DMS153 (cell line): Measurements from ENCODE around the gene NUDCD3.

ENCODE experiments used
- DNase-seq: peaks from one replicate; lab custom pipeline; 2025; lab: John Stamatoyannopoulos, UW

Gene NUDCD3

GRCh38 chr7:44382459-44383265, 107.8 kb downstream of the NUDCD3 start:
- no peak for DNase-seq

- no peak for DNase-seq
Observed at GRCh38 chr7:44381494-44382220, 108.8 kb downstream of the NUDCD3 start.

- no peak for DNase-seq
Observed at GRCh38 chr7:44380831-44381493, 109.5 kb downstream of the NUDCD3 start.

GRCh38 chr7:44380189-44380830, 110.1 kb downstream of the NUDCD3 start:
- DNase-seq: no peak

GRCh38 chr7:44379366-44380188, 110.9 kb downstream of the NUDCD3 start:
- DNase-seq: no peak

DNA sequence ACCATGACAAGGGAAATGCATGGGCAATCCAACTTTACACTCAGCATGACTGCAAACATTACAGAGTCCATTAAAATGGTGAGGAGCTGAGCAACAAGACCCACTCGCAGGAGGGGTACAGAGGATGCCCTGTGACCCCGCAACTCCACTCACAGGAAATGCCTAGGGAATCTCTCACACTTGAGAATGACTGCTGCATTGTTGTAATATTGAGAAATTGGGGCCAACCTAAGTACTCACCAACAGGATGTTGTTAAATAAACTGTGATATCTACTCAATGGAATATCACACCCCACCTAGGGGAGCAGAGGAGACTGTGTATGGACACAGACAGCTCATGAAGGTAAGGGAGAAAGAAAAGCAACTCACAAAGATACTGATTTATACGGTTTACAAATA, 111.7 kb downstream of the NUDCD3 start:
- no peak for DNase-seq

DNA sequence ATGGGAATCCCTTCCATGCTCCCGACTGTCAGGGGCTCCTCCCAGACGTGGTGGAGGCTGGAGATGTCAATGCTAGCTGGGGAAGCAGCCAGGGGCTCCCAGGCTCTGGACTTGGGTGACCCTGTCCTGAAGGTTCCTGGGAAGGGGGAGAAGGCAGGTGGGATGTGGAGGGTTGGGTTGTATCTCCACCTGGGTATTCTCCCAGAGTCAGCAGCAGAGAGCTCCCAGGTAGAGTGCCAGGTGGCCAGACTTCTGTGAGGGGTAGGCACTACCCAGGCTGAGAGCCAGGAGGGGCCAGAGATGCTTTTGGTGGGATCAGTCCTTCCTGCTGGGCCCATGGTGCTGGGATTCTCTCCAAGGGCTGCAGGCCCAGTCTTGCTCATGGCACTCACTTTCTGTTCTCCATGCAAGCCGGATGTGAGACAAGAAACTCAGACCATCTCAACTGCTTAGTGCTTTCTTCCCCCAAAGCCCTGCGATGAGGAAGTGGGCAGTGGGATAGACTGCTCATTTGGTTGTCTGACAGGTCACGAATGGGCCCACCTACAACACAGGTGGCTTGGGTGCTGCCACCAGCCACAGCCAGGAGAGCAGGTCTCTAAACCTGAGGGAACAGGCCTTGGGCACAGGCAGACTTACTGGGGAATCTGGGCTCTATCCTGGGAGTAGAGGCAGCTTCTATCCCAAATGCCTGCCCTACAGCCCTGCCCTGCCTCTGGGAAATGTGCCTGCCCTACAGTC, 112.6 kb downstream of the NUDCD3 start:
- DNase-seq: no peak

GRCh38 chr7:44377134-44377463, 113.4 kb downstream of the NUDCD3 start:
- DNase-seq: no peak

DNA sequence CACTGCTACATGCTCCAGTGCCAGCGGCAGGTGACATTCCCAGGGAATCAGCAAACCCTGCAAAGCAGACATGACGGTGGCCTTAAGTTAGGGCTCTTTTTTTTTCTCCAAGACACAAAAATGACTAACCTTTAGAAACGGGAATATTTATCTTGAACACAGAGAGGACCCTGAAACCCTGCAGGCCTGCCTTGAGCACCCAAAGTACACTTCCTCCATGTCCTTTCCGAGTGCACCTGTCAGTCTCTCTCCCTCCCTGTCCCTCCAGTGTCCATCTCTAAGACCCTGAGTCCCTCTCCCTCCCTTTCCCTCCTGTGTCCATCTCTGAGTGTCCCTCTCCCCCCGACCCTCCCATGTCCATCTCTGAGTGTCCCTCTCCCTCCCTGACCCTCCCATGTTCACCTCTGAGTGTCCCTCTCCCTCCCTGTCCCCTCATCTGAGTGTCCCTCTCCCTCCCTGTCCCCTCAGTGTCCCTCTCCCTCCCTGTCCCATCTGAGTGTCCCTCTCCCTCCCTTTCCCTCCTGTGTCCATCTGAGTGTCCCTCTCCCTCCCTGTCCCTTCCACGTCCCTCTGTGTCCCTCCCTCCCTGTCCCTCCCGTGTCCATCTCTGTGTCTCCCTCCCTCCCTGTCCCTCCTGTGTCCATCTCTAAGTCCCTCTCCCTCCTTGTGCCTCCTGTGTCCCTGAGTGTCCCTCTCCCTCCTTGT, 113.9 kb downstream of the NUDCD3 start:
- DNase-seq: no peak

DNA sequence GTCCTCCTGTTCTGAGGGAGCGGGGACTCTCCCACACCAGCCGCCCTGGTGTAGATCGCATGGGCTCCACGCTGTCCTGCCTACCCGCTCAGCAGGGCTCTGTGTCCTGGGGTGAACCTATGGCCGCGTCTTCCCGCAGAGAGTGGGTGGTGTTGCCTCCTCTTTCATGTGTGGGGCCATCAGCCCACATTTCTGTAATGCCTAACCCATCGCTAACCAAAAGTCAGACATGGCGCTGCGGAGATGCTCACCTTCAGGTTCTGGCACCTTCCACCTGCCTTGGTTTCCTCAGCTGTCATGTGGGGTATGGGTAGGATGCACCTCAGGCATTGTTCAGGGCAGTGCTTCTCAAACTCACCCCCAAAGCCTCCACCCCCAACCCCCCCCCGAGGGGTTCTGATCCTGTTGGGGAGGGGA, 114.5 kb downstream of the NUDCD3 start:
- DNase-seq: no peak

DNA sequence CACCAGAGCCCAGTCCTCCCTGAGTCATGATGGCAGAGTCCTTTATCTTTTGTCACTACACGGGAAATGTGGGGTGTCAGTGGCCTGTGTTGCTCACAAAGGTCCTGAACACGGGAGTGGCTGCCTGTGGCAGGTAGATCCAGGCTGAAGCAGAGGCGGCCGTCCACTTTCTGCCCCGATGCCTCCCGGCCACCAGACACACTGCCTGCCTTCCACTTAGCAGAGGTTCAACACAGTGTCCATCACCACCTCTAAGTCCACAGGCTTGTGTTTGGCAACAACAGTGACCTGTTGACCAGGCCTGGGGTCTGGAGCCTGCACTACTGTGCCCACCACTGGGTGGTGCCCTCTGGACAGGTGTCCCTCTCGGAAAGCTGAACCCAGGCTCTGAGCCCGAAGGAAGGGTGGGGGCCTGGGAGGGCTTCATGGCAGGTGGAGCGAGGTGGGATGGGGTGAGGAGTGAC, 115.2 kb downstream of the NUDCD3 start:
- DNase-seq: no peak

- DNase-seq: no peak
Observed at GRCh38 chr7:44374007-44374763, 116.3 kb downstream of the NUDCD3 start.

DNA sequence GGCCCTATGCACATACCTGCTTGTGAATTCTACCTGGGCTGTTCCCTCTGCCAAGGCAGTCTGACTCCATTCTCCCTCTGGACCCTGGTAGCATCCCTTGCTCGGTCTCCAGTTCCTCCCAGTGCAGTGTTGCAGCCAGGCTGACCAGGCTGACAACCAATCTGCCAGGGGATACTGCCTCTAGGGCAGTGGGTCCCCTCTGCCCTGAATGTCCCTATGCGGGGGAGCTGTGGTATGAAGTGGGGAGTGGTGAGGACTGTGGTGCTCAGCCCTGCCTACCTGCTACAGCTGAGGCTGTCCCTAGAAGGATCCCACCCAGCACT, 117.1 kb downstream of the NUDCD3 start:
- no peak for DNase-seq

DNA sequence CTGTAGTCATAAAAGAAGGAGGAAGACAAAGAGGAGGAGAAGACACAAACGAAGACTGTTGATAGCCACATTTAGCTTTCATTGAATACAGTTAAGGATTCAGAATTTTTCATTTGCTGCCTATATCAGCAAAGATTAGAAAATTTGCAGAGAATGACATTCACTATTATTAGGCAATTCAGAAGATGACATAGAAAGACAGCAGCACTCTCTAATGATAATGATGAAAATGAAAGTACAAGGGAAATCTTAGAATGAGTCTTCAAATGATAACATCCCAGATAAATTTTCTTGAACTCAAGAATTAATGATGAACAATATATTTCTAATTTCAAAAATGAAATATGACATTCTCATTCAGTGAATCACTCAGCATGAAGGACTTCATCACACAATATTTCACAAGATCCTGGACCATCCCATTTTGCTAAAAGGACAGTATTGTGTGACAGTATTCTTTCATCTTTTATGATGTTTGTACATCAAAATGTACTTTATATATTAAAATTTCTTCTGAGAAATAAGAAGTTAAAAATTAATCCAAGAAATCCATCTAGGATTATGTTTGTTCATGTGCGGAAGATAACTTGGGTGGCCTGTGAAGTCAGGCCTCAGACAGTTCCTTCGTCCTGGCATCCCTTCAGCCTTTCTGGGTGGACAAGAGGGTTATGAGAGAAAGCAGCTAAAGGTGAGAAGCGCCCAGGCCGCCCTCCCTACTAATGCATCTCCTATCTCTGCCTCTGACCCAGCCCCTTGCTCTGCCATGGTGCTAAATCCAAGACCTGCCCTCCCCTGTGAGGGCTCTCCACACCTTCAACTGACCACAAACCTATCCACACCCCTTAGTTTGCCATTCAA, 117.7 kb downstream of the NUDCD3 start:
- DNase-seq: no peak

DNA sequence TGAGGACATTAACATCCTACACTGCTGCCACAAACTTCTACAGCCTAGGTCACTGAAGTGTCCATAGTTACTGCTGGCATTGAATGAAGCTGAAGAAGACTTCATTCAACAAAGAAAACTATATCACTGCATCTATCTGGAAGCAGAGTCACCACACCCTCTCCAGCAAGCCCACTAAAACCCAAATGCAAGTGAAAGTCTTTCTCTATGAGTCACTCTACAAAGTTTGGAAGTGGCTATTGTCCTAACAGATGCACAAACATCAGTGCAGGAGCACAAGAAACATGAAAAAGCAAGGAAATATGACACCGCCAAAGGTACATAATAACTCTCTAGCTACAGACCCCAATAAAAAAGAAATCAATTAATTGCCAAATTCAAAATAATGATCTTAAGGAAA, 121.6 kb downstream of the NUDCD3 start:
- DNase-seq: no peak

- no peak for DNase-seq
Observed at GRCh38 chr7:44368455-44368854, 122.0 kb downstream of the NUDCD3 start.

- DNase-seq: no peak
Observed at GRCh38 chr7:44367475-44368043, 122.9 kb downstream of the NUDCD3 start.

- no peak for DNase-seq
Observed at GRCh38 chr7:44366986-44367385, 123.5 kb downstream of the NUDCD3 start.
